DMS 273 (cell line): ENCODE data around the gene MAPK1.
"Not testable (repeated sequence)": the region's sequence is repeated elsewhere in the genome, so short reads cannot be mapped to it uniquely, and the experiment has no call there.

Experiments
- DNase-seq: peaks from one replicate; lab custom pipeline; 2025; ENCODE audit not compliant: unreplicated experiment; lab: John Stamatoyannopoulos, UW

The MAPK1 gene

DNA sequence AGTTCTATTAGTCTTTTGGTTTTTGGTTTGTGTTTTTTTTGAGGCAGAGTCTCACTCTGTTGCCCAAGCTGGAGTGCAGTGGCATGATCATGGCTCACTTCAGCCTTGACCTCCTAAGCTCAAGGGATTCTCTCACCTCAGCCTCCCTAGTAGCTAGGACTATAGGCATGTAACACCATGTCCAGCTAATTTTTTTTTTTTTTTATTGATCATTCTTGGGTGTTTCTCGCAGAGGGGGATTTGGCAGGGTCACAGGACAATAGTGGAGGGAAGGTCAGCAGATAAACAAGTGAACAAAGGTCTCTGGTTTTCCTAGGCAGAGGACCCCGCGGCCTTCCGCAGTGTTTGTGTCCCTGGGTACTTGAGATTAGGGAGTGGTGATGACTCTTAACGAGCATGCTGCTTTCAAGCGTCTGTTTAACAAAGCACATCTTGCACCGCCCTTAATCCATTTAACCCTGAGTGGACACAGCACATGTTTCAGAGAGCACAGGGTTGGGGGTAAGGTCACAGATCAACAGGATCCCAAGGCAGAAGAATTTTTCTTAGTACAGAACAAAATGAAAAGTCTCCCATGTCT, 15.4 kb upstream of the MAPK1 start:
- not testable (repeated sequence) for DNase-seq

DNA sequence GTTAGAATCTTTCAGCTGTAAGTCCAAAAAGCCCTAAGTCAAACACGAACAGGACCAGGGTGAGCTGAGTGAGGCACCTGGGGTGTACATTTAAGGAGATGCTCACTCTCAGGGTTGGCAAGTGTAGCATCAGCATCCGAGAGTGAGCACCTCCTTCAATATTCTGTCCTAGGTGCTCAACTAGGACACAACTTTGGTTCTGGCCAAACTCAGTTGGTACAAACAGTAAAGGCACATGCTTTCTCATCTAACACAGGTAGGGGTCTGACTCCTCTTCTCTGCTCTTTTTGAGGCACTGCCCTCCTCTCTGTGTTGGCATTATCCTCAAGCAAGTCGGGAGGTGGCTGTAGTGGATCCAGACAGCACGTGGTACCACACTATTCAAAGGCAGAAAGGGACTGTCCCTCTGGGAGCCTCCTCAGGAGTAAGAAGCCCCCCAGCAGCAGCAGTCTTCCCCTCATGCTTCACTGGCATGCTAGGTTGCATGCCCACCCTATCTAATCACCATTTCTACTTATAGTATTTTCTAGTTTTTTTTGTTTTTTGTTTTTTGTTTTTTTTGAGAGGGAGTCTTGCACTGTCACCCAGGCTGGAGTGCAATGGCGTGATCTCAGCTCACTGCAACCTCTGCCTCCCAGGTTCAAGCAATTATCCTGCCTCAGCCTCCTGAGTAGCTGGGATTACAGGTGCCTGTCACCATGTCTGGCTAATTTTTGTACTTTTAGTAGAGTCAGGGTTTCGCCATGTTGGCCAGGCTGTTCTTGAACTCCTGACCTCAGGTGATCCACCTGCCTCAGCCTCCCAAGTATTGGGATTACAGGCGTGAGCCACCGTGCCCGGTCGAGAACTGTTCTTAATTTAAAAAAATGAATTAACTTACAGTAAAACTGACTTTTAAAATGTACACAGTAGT, 14.7 kb upstream of the MAPK1 start:
- DNase-seq: no peak

DNA sequence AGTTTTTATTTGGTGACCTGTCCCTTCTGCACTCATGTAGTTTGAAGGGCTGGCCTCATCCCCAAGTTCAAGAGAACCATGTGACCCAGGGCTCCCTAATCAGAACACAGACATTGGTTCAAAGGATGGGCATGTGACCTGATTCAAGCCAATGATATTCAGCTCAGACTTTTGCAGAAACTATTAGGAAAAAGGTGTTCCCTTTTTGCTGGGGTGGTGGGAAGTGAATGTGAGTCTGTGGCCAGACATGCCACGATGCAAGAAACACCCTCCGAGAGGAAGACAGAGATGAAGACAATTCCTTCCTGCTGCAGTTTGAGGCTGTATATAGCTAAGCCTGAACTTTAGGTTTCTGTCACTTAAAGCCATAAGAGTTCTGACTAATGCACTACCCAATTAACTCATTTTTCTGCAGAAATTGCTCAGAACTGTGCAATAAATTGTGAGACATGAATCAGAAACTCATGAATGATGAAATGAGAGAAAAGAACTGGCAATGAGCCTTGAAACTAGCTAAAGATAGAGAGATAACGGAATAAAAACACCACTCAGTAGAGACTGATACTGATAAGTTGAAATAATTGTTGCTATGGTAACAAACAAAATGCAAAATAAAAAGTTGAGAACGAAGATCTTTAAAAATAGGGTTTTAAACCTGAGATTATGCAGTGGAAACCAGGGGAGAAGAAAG, 9.2 kb upstream of the MAPK1 start:
- no peak for DNase-seq

DNA sequence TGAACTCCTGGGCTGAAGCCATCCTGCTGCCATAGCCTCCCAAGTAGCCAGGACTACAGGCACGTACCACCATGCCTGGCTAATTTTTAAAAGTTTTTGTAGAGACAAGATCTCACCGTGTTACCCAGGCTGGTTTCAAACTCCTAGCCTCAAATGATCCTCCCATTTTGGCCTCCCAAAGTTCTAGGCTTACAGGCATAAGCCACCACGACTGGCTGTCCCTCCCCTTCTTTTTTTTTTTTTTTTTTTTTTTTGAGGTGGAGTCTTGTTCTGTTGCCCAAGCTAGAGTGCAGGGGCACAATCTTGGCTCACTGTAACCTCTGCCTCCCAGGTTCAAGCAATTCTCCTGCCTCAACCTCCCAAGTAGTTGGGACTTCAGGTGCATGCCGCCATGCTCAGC, 7.5 kb upstream of the MAPK1 start:
- DNase-seq: not testable (repeated sequence)

DNA sequence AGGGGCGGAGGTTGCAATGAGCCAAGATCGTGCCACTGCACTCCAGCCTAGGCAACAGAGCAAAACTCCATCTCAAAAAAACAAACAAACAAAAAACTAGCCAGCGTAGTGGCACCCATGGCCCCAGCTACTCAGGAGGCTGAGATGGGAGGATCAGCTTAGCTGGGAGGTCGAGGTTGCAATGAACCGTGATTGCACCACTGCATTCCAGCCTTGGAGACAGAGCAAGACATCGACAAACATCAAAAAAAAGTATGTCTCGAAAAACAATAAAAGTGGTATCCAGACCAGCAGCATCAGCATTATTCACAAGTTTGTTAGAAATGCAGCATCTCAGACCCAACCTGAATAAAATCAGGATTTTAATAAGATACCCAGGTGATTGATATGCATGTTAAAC, 6.2 kb upstream of the MAPK1 start:
- DNase-seq: no peak

DNA sequence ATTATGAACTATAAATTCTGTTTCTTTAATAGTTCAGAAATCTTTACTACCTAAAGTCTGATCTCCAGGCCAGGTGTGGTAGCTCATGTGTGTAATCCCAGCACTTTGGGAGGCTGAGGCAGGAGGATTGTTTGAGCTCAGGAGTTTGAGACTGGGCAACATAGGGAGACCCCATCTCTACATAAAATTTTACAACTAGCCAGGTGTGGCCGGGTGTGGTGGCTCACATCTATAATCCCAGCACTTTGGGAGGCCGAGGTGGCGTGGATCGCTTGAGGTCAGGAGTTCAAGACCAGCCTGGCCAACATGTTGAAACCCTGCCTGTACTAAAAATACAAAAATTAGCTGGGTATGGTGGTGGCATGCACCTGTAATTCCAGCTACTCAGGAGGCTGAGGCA, 5.3 kb upstream of the MAPK1 start:
- not testable (repeated sequence) for DNase-seq

DNA sequence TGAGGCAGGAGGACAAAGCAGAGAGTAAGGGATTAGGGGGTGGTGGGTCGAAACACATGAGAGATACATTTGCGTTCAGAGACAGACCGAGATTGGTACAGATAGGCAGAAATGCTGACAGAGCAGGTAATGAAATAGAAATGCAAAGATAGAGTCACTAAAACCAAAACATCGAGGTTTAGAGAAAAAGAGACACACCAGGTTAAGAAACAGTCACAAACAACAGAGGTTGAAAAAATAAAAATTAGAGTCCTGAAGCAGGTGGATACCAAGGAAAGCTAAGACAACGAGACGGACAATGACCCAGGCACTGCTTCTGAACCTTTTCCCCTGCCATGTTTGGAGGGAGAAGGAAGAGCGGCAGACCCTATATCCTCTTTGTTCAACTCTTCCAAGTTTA, 1.2 kb upstream of the MAPK1 start:
- DNase-seq: no peak

DNA sequence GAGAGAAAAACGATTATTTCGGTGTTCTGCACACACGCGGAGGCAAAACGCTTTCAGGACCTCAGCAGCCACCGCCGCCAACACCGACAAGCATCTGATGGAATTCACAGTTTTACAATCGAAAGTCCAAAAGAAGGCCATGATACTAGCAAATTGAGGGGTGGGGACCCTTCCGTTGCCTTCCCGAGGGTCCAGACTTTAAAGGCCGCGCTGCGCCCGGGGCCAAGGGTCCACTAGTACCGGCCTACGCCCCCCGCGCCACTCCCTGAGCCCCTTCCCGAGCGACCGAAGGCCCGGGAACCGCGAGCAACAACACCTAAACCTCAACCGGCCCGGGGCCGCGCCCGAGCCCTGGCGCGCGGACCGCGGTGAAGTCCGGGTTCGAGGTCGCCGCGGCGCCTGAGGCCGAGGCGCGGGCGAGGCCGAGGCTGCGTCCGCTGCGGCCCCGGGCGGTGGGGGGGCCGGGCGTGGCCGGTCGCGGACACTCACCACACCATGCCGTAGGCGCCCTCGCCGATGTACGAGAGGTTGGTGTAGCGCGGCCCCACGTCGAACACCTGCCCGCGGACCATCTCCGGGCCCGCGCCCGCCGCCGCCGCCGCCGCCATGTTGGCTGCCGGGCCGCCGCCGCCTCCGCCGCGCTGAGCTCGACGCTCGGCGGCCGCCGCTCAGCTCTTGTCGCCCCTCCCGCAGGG, 465 bp downstream of the MAPK1 start:
- peak; percentile 62 for DNase-seq

DNA sequence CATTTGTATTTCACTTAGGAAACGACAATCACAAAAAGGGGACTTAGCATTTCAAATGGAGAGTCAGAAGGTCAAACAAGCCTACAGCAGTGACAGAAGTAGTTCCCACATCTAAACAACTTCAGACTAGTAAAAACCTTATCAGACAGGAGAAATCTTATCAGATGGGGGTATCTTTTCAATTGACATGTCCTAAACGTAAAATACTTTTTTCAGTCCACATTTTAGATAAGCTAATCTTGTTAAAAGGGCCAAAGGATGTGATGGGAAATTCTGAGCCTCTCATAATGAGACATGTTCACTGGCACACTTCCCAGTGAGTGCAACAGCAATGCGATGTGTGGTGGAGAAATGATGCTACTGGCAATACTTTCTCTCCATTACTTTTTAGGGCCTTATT, 2.4 kb downstream of the MAPK1 start:
- DNase-seq: peak; percentile 56

DNA sequence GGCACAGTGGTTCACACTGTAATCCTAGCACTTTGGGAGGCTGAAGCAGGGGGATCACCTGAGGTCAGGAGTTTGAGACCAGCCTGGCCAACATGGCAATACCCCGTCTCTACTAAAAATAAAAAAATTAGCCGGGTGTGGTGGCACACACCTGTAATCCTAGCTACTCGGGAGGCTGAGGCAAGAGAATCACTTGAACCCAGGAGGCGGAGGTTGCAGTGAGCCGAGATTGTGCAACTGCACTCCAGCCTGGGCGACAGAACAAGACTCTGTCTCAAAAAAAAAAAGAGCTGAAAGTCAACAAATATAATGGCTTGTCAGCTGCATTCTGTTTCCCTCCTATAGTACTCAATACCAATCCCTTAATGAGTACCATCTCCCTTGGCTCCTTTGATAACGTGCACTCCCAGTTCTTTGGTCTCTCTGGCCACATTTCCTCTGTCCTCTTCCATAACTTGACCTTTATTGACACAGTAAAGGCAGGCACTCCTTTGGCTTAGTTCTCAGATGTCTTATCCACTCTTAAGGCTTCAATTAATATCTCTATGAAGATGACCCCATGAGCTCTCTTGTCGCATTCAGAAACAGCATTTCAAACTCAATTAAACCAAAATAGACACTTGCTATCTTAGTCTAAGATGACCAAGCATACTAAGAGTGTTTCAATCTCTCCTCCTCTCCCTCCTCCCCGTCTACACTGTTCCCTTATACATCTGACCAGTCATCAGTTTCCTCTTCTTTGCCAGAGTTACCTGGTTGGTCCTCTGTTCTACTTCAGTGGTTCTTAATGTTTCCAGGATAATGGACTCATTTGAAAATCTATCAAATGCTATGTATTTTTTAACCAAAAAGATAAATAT, 4.8 kb downstream of the MAPK1 start:
- DNase-seq: no peak

DNA sequence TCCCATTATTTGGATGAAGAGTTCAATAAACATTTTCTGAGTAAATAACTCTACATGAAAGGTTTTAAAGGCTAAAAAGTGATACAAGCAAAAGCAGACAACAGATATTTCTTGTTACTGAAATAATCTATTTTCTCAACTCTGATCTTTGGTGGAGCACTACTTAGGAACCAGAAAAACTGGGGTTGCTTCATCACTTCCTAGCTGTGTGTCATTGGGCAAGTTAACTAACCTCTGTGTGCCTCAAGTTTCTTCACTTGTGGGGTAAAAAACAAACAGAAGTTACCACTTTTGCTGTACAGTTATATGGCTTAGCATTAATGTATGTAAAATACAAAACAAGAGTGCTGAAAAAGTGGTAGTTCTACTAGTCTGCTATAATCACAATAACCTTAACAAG, 5.6 kb downstream of the MAPK1 start:
- no peak for DNase-seq

DNA sequence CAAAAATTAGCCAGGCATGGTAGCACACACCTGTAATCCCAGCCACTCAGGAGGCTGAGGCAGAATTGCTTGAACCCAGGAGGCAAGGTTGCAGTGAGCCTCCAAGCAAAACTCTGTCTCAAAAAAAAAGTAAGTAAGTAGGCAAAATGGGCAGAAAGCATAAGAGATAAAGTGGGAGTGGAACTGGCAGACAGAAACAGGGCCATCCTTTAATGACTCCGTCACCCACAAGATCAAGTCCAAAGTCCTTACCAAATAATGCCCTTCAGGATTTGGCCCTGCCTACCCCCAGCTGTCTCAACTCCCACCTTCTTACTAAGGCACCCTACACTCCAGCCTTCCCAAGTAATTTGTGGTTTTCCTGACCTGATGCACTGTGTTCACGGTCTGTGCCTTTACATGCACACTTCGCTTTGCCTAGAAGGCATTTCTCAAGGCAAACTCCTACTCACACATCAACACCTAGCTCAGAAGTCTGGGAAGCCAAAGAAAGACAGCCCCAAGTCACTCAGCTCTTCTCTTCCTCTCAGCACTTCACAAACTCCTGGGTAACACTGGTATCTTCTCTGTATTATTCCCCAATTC, 6.1 kb downstream of the MAPK1 start:
- no peak for DNase-seq

DNA sequence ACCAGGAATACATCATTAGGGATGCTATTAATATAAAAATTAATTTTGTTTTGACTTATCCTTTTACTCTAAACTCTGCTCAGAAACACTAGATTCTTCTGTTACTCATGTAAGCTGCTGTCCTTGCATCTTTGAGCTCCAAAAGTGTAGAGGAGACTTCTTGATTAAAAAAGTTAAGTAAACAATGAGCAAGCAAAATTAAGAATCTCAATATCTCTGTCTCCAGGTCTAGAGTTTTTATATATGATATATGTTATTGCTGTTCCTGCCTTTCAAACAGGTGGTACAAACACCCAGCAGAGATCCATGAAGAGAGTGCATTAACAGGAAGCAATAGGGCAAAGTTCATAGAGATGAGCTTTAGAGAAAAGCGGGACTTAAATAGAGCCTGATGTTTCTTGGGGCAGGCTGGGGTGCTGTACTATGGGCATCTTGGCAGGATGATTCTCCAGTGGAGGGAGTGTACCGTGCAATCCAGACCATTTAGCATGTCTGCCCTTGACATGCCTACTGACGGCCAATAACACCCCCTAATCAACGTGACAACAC, 6.9 kb downstream of the MAPK1 start:
- no peak for DNase-seq

DNA sequence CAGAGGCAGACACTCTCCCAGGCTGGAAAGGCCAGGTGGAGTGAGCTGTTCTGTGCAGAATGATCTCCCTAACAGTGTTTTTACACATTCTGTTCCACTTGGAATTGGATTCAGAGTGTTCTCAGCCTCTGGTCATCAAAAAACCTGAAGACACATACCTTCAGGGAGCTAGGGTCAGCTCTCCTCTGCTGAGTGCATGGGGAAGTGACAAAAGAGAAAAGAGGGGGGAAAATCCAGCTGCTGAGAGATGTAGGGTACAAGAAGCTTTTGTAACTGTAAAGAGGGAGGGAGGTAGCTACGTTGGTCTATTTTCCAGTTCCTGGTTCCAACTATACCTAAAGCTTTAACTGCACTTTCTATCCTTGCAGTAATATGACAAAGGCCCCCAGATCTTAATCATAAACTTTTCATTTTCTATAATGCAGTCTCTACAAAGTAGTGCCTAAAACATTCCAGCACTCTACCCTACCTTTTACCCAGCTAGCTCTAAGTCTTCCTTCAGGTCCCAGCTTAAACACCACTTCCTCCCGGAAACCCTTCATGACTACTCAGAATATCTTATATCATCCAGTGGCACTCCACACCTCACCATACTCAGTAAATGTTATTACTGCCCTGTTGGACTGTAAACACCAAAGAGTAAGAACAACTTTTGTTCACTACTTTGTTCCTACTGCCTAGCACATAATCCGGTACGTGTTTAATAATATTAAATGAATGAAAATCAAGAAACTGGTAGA, 9.2 kb downstream of the MAPK1 start:
- DNase-seq: no peak

DNA sequence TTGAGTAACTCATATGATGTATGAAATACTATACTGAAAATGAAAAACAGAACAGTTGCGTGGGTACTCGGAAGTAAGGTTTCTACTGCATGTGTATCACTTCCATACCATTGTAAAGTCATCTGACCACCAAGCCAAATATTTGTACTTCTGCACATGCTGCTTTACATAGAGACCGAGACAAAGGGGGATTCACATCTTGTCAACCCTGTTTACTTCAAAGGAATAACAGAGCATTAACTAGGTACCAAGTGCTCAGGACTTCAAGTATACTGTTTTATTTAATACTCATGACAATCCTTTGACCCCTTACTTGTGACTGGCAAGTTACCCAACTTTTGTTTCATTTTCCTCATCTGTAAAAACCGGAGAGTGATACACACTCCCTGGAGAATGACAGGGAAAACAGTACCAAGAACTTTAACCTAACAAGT, 9.9 kb downstream of the MAPK1 start:
- DNase-seq: no peak

DNA sequence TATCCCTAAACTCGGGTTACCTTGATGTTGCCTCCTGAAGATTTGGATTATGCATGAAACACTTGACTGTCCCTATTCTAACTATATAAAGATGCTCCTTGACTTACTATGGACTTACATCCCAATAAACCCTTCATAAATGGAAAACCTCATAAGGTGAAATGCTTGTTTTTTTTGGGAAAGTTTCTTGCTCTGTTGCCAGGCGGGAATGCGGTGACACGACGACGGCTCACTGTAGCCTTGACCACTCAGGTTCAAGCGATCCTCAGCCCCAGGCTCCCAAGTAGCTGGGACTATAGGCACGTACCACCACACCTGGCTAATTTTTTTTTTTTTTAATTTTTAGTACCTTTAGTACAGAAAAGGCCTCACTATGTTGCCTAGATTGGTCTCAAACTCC, 10.6 kb downstream of the MAPK1 start:
- DNase-seq: no peak

DNA sequence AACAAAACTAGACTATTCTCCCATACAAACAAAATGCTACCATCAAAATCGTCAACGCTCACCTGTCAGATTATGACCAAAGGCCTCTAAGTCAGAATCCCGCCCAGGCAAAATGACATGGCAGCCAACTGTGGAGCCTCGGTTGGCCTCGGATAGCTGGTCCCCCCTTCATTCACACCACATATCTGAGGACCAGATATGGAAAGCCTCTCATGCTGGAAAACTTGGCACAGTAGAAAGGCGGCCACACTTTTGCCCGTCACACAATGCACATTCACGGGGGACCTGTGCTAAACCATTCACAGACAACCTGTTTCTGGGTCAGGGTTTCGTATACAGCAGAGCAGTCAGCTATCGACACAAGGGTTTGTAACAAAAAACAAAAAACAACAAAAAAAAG, 11.2 kb downstream of the MAPK1 start:
- DNase-seq: no peak

DNA sequence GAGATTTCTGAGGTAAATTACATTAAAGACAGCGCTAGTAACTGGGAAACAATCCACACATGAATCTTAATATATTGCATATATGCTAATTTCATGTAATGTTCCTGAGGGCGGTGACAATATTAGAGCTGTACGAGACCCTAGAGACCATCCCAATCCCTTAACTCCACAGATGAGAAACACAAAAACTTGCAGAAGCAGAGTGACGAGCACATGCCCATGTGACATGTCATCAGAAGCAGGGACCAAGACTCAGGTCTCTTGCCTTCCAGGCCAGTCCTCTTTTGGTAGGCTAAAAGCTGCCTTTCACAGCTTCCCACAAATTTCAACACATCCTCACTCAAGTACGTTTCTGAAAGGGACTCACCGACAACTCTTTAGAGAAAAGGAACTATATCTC, 11.8 kb downstream of the MAPK1 start:
- no peak for DNase-seq

DNA sequence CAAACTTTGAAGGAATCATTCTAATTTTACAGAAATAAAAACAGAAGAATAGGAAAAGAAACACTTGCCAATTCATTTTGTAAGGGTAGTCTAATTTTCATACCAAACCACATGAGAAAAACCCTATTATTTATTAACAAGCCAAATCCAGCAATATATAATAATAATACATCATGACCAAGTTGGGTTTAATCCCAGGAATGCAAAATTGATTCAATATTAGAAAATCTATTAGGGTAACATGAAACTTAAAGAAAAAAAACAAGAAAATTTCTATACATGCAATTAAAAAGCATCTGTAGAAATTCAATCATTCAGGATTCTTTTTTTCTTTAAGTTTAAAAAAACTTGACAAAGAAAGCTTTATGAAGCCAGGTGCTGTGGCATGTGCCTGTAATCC, 16.8 kb downstream of the MAPK1 start:
- DNase-seq: no peak
